ENCODE results near the gene WNT9A. TPM values are rescaled to one million over a fixed set of nuclear protein-coding genes. Genes with fewer than 3 reads are reported as not detected.
"Not testable (repeated sequence)": the region's sequence is repeated elsewhere in the genome, so short reads cannot be mapped to it uniquely, and the experiment has no call there.

Gene WNT9A
- 1.3 TPM for polyA plus RNA-seq (2013, experiment 1 of 2; ENCODE audit: insufficient read length)
- polyA plus RNA-seq (2013, experiment 2 of 2; ENCODE audit: insufficient read length), result 1.5 TPM

GRCh38 chr1:227947676-227948492, at the start of gene WNT9A:
Gene WNT9A, minus strand, starts transcription at chr1:227947932. Its CDS starts 45 bp downstream, at chr1:227947887.
- DNase-seq, result peak; percentile 71

- DNase-seq, result no peak
These were observed 48.6 kb upstream of the WNT9A start for GRCh38 chr1:227996187-227996950.

- DNase-seq, result no peak
These were observed 47.0 kb upstream of the WNT9A start for GRCh38 chr1:227994632-227995300.

GRCh38 chr1:227987181-227987580, 39.4 kb upstream of the WNT9A start:
- no peak for DNase-seq

DNA sequence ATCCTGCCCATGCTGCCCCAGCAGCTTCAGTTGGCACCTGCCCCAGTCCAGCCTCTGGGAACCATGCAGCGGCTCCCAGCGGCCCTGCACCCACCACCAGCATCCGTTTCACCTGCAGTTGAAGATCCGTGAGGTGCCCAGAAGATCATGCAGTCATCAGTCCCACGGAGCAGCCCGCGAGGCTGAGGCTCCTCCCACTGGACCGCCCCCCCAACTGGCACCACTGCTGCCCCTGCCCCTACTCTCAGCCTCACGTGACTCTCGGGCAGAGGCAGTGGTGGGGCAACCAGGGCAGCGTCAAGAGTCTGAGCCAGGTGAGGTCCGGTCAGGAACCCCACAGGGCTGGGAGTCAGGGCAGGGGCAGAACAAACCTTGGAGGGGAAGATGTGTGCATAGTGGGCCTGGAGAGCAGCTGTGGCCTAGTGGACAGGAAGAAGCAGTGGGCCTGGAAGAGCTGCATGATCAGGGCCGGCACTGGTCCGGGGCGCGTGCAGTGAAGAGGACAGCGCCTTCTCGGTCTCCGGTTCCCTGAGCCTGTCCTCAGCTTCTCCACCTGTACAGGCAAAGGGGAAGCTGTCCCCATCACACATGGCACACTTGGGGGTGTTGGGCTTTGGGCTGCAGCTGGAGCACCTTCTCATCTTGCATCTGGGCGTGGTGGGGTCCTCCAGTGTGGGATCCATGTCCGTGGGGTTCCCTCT, 28.0 kb upstream of the WNT9A start:
- DNase-seq, result not testable (repeated sequence)

DNA sequence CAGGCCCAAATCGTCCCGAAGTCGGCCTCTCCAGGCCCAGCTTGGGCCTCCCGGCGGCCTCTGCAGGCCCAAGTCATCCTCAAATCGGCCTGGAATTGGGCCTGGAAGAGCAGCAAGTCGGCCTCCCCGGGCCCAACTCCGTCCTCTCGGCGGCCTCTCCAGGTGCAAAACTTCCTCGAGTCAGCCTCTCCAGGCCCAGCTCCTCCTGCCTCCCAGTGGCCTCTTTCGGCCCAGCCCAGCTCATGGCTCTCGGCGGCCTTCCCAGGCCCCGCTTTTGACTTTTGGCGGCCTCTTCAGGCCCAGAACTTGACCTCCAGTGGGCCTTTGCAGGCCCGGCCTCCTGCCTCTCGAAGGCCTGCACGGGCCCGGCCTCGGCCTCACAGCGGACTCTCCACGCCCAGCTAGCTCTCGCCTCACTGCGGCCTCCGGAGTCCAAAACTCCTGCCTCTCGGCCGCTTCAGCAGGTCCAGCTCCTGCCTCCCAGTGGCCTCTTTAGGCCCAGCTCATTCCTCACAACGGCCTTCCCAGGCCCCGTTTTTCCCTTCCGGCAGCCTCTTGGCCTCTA, 26.1 kb upstream of the WNT9A start:
- DNase-seq, result not testable (repeated sequence)

- DNase-seq, result not testable (repeated sequence)
These were observed 25.2 kb upstream of the WNT9A start for GRCh38 chr1:227972843-227973374.

DNA sequence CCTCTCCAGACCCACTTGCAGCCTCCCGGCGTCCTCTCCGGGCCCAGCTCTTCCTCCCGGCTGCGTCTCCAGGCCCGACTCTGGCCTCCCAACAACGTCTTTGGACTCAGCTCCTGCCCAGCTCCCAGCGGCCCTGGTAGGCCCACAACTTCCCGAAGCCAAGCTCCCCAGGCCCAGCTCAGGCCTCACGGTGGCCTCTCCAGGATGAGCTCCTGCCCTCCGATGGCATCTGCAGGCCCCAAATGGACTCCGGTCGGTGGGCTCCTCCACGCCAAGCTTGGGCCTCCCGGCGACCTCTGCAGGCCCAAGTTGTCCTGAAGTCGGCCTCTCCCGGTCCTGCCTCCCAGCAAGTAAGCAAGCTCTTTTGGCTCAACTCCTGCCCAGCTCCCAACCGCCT, 24.5 kb upstream of the WNT9A start:
- not testable (repeated sequence) for DNase-seq

DNA sequence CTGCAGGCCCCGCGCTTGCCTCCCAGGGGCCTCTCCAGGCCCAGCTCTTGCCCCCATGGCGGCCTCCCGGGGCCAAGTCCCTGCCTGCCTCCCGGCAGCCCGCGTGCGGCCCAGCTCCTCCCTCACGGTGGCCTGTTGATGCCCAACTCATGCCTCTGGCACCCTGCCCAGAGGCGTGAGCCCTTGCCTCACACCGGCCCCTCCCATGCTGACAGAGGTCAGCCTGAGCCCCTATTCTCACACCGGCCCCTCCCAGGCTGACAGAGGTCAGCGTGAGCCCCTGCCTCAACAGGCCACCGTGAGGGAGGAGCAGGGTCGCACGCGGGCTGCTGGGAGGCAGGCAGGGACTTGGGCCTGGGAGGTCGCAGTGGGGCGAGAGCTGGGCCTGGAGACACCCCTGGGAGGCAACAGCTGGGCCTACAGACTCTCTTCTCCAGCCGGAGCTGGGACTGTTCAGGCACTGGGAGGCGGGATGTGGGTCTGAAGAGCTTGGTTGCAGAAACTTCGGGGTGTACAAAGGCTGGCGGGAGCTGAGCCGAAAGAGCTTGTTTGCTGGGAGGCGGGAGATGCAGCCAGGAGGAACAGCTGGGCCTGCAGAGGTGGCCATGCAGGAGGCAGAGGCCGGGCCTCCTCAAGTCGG, 24.0 kb upstream of the WNT9A start:
- DNase-seq, result not testable (repeated sequence)

DNA sequence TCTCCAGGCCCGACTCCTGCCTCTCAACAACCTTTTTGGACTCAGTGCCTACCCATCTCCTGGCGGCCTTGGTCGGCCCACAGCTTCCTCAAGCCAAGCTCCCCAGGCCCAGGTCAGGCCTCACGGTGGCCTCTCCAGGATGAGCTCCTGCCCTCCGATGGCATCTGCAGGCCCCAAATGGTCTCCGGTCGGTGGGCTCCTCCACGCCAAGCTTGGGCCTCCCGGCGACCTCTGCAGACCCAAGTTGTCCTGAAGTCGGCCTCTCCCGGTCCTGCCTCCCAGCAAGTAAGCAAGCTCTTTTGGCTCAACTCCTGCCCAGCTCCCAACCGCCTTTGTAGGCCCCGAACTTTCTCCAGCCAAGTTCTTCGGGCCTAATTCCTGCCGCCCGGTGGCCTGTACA, 23.5 kb upstream of the WNT9A start:
- not testable (repeated sequence) for DNase-seq

DNA sequence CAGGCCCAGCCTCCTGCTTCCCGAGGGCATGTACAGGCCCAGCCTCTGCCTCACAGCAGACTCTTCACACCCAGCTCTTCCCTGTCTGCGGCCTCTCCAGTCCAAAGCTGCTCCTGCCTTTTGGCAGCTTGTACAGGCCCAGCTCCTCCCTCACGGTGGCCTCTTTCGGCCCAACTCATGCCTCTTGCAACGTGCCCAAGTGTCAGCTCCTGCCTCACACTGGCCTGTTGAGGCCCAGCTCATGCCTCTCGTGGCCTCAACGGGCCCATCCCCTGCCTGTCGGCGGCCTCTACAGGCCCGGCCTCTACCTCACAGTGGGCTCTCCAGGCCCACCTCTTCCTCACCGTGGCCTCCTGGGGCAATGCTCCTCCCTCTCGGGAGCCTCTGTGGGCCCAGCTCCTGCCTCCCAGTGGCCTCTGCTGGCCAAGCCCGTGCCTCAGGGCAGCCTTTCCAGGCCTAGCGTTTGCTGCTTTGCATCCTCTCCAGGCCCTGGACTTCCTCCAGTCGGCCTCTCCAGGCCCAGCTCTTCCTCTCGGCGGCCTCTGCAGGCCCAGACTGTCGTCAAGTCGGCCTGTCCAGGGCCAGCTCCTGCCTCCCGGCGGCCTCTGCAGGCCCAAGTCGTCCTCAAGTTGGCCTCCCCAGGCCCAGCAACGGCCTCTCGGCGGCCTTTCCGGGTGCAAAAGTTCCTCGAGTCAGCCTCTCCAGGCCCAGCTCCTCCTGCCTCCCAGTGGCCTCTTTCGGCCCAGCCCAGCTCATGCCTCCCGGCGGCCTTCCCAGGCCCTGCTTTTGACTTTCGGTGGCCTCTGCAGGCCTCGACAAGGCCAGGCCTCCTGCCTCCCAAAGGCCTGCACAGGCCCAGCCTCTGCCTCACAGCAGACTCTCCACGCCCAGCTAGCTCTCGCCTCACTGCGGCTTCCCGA, 22.6 kb upstream of the WNT9A start:
- not testable (repeated sequence) for DNase-seq

DNA sequence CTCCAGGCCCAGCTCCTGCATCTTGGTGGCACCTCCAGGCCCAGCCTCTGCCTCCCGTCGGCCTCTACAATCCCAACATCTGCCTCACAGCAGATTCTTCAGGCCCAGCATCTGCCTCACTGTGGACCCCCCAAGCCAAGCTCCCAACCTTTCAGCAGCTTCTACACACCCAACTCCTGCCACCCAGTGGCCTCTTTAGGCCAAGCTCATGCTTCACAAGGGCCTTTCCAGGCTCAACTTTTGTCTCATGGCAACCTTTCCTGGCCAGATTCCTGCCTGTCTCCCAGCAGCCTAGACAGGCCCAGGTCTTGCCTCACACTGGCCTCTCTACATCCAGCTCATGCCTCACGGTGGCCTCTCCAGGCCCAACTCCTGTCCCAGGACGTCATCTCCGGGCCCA, 20.1 kb upstream of the WNT9A start:
- not testable (repeated sequence) for DNase-seq

- DNase-seq, result peak; percentile 57
These were observed 19.0 kb upstream of the WNT9A start for GRCh38 chr1:227966733-227967132.

GRCh38 chr1:227961651-227962466, 14.1 kb upstream of the WNT9A start:
- DNase-seq, result no peak

DNA sequence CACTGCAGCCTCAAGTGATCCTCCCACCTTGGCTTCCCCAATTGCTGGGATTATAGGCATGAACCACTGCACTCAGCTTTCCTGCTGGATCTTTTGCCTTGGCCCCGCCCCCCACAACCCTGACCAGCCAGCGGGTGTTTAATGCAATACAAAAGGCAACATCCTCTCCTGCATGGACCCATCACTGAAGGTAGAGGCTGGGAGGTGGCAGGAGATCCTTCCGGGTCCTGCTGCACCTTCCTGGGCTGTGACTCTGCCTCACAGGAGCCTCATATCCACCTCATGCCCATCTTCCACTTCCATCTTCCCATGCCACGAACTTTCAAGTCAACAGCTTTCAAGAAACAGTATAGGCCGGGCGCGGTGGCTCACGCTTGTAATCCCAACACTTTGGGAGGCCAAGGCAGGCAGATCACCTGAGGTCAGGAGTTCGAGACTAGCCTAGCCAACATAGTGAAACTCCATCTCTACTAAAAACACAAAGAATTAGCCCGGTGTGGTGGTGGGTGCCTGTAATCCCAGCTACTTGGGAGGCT, 11.7 kb upstream of the WNT9A start:
- no peak for DNase-seq

DNA sequence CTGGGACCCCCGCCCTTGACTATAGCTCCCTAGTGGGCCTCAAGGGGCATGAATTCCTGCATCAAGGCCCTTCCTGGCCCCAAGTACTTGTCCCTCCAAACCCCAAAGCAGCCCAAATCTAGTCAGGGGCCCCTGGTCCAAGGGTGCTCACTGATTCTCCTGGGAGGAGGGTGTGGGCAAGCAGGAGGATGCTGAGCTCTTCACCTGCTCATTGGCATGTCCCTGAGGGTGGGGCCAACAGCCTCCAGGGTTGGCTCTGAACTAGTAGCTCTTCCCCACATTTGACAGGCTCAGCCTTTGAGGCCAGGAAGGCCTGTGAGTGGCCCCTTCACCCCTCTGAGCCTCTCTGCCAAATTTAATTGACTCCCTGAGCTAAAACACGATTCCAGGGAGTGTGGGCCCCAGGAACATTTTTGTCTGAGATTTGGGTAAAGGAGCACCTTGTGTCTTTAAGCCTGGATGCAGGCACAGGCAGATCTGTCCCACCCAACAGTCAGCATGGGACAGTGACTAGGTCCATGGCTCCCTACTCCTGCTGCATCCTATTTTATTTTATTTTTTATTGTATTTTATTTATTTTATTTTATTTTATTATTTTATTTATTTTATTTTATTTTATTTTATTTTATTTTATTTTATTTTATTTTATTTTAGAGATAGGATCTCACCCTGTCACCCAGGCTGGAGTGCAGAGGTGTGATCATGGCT, 11.0 kb upstream of the WNT9A start:
- DNase-seq, result no peak

DNA sequence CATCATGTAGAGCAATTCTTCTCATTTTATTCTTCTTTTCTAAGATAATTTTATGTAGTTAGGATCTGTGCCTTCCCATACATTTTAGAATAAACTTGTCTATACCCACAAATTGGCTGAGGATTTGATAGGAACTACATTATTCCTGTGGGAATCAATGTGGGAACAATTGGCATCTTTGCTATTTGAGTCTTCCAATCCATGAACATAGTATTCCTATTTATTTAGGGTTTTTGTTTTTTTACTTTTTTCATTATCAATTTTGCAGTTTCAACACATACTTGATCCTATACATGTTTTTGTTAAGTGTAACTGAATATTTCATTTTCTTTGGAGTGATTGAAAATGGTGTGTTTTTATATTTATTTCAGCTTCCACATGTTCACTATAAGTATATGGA, 8.1 kb upstream of the WNT9A start:
- DNase-seq, result no peak

DNA sequence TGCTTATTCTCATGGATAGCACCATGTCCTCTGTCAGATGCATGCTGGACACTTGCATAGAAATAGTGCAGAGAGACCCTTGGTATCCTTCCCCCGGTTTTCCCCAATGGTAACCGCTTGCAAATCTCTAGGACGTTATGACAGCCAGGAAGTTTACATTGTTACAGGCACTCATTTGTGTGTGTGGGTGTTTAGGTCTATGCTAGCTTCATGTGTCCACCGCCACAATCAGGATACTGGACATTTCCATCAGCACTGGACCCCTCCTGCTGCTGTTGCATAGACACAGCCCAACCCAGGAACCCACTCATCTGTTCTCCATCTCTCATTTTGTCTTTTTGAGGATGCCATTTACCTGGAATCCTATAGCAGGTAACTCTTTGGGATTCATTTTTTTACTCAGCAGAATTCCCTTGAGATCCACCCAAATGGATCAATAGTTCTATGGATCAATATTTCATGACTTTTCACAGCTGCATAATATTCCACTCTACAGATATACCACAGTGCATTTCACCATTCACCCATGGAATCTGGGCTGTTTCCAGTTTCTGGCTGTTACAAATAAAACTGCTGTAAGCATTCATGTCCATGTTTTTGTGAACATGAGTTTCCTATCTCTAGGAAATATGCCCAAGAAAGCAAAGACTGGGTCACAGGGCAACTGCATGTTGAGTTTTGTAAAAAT, 6.6 kb upstream of the WNT9A start:
- no peak for DNase-seq

Data from fibroblast of skin of back (primary cell).